ENCODE measurements around the gene CUX1.

Gene CUX1

DNA sequence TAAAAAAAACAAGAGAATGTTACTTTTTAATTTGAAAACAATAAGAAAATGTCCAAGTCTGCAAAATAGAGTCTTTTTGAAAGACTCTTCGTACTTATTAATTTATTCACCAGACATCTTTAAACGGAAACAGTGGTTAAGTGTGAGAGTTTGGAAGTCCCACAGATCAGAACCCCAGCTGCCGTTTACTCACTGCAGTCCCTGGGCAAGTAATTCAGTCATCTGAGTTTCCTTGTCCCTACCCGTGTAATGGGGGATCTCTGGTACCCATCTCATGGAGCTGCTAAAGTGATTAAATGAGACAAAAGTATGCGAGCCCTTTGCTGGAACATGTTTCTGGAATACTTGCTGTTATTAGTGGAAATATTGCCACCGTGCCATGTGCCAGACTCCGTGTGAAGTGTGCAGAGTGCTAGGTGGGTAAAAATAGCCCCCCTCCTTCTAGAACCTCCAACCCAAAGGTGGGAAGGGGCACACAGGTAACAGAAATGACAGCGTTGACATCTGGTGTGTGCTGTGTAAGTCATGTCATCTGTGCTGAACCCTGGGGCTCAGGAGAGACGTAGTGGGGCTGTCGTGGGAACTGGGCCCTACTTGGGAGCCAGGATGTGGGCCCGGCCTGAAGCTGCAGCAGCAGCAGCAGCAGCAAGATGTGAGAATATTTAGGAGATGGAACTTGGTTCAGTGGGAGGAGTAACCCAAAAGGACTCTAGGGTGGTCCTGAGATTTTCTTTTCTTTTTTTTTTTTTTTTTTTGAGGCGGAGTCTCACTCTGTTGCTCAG lies 140.5 kb downstream of the CUX1 start:
- in situ Hi-C loops (cut with HindIII; ENCODE audit: low sequenced_read_pairs), result no loop called here
- H3K4me3 ChIP-seq (ENCODE audit: low read depth, low read length), result no peak overlapping the region
- DNase-seq (ENCODE audit: low read depth, low spot score), result no peak
- TF ChIP-seq, protein P1, sequence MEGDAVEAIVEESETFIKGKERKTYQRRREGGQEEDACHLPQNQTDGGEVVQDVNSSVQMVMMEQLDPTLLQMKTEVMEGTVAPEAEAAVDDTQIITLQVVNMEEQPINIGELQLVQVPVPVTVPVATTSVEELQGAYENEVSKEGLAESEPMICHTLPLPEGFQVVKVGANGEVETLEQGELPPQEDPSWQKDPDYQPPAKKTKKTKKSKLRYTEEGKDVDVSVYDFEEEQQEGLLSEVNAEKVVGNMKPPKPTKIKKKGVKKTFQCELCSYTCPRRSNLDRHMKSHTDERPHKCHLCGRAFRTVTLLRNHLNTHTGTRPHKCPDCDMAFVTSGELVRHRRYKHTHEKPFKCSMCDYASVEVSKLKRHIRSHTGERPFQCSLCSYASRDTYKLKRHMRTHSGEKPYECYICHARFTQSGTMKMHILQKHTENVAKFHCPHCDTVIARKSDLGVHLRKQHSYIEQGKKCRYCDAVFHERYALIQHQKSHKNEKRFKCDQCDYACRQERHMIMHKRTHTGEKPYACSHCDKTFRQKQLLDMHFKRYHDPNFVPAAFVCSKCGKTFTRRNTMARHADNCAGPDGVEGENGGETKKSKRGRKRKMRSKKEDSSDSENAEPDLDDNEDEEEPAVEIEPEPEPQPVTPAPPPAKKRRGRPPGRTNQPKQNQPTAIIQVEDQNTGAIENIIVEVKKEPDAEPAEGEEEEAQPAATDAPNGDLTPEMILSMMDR (IDR thresholded peaks at IDR 0.05; ENCODE audit: low read depth, low read length), result no peak

DNA sequence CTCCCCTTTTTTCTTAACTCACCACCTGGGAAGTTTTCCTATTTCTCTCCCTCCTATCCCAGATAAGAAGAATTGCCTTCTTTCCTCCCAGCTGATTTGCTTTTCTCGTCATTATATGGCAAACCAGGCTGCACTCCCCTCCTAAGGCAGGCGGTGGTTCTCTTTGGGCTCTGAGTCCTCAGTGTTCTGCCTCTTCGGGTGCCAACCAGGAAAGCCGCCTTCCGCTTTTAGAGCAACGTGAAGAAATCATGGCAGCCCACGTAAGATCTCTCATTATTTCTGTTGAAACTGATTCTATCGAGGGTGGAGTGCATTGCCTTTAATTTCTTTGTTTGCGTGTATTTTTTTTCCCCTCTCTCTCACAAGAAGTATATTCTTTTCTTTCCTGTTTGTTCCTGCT lies 141.9 kb downstream of the CUX1 start:
- in situ Hi-C loops (cut with HindIII; ENCODE audit: low sequenced_read_pairs), result no loop called here
- DNase-seq (ENCODE audit: low read depth, low spot score), result no peak
- TF ChIP-seq, protein P1 (IDR thresholded peaks at IDR 0.05; ENCODE audit: low read depth, low read length), result no peak
- no peak overlapping the region for H3K4me3 ChIP-seq (ENCODE audit: low read depth, low read length)

DNA sequence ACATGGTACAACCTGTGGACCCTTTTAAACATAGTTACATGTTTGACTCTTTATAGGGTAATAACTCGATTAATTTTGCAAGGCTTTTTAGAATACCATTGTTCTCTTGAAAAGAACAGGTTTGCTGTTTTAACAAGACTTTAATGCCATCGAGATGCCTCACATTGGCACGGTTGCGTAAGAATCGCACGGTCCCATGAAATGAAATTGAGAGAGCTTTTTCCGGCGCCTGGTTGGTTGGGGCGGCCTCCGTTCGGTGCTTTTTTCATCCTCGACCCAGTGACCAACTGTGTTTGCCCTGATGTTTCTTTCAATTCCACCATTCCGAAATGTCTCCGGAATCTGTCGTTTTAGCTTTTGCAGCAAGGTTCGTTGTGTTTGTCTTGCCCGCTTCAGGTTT lies 142.4 kb downstream of the CUX1 start:
- TF ChIP-seq, protein P1 (IDR thresholded peaks at IDR 0.05; ENCODE audit: low read depth, low read length), result no peak
- in situ Hi-C loops (cut with HindIII; ENCODE audit: low sequenced_read_pairs), result no loop called here
- no peak for DNase-seq (ENCODE audit: low read depth, low spot score)
- no peak overlapping the region for H3K4me3 ChIP-seq (ENCODE audit: low read depth, low read length)

DNA sequence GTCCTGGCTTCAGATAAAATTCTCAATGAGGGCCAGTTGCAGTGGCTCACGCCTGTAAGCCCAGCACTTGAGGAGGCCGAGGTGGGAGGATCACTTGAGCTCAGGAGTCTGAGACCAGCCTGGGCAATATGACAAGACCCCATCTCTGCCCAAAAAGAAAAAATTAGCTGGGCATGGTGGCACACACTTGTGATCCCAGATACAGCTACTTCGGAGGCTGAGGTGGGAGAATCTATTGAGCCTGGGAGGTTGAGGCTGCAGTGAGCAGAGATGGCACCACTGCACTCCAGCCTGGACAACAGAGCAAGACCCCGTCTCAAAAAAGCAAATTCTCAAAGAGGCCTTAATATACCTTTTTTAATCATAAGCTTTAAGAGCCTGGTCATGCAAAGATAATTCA lies 142.9 kb downstream of the CUX1 start:
- H3K4me3 ChIP-seq (ENCODE audit: low read depth, low read length), result no peak overlapping the region
- TF ChIP-seq, protein P1 (IDR thresholded peaks at IDR 0.05; ENCODE audit: low read depth, low read length), result no peak
- DNase-seq (ENCODE audit: low read depth, low spot score), result no peak
- in situ Hi-C loops (cut with HindIII; ENCODE audit: low sequenced_read_pairs), result no loop called here

DNA sequence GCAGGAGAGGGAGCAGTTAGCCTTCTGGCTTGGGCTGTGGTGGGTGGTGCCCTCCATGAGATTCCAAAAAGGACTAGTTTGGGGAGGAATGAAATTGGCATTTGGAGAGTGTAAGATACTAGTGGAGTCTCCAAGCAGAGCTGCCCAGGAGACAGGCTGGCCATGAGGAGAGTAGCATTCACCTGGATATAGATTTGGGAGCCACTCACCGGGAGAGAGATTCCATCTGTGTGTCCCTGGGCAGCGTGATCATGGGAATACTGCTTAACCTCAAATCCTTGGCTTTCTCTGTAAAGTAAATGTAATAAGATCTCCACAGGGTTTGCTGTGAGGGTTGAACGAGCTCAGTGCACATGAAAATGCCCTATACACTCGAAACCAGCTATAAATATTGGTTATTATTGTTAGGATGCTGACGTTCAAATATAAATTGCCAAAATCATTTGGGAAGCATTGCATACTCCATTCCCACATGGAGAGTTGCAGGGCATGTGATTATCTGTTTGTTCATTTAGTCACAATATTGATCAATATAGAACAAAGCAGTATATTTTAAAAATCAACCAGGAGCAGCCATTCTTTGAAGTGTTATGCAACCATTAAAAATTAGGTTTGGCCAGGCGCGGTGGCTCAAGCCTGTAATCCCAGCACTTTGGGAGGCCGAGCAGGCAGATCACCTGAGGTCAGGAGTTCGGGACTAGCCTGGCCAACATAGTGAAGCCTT lies 143.7 kb downstream of the CUX1 start:
- TF ChIP-seq, protein P1 (IDR thresholded peaks at IDR 0.05; ENCODE audit: low read depth, low read length), result no peak
- in situ Hi-C loops (cut with HindIII; ENCODE audit: low sequenced_read_pairs), result no loop called here
- no peak for DNase-seq (ENCODE audit: low read depth, low spot score)

DNA sequence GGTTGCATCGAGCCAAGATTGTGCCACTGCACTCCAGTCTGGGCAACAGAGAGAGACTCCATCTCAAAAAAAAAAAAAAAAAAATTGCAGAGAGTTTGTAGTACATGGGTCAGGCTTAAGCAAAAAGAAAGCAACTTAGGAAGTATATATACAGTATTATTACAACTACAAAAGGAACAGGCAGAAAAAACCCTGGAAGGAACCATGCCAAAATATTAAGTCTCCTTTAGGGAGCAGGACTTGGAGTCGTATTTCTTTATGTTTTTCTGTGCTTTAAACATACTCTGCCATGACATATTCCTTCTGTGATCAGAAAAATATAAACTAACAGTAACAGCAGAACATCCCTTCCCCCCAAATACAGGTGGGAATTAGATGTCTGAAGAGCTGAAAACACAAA lies 144.4 kb downstream of the CUX1 start:
- DNase-seq (ENCODE audit: low read depth, low spot score), result no peak
- H3K4me3 ChIP-seq (ENCODE audit: low read depth, low read length), result no peak overlapping the region
- TF ChIP-seq, protein P1 (IDR thresholded peaks at IDR 0.05; ENCODE audit: low read depth, low read length), result no peak
- in situ Hi-C loops (cut with HindIII; ENCODE audit: low sequenced_read_pairs), result no loop called here

More for the DNA sequence above, 143.7 kb downstream of the CUX1 start:
- H3K4me3 ChIP-seq (ENCODE audit: low read depth, low read length), result no peak overlapping the region
